ENCODE results near the gene ABLIM1.

GRCh38 chr10:114400091-114400490, 258.0 kb downstream of the ABLIM1 start:
- TF ChIP-seq, protein P1, sequence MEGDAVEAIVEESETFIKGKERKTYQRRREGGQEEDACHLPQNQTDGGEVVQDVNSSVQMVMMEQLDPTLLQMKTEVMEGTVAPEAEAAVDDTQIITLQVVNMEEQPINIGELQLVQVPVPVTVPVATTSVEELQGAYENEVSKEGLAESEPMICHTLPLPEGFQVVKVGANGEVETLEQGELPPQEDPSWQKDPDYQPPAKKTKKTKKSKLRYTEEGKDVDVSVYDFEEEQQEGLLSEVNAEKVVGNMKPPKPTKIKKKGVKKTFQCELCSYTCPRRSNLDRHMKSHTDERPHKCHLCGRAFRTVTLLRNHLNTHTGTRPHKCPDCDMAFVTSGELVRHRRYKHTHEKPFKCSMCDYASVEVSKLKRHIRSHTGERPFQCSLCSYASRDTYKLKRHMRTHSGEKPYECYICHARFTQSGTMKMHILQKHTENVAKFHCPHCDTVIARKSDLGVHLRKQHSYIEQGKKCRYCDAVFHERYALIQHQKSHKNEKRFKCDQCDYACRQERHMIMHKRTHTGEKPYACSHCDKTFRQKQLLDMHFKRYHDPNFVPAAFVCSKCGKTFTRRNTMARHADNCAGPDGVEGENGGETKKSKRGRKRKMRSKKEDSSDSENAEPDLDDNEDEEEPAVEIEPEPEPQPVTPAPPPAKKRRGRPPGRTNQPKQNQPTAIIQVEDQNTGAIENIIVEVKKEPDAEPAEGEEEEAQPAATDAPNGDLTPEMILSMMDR (IDR thresholded peaks at IDR 0.05) = no peak
- no peak for TF ChIP-seq POLR2AphosphoS5 (IDR thresholded peaks at IDR 0.05)
- no peak for TF ChIP-seq EP300 (IDR thresholded peaks at IDR 0.05)
- no peak for TF ChIP-seq POLR2A (IDR thresholded peaks at IDR 0.05)
